GM19240 (cell line): ENCODE measurements around the gene ITGB1BP1.

Experiments used
- DNase-seq: peaks from one replicate; pipeline ENCODE4 v3.0.0; 2011; ENCODE audit warnings: low spot score; ENCODE audit not compliant: insufficient read length

Gene ITGB1BP1

GRCh38 chr2:9428965-9429577, 5.7 kb upstream of the ITGB1BP1 start:
- DNase-seq: no peak

- DNase-seq: no peak
Observed at GRCh38 chr2:9424447-9425164, 1.3 kb upstream of the ITGB1BP1 start.

GRCh38 chr2:9423922-9424272, 569 bp upstream of the ITGB1BP1 start:
- no peak for DNase-seq

GRCh38 chr2:9422321-9423099, 818 bp downstream of the ITGB1BP1 start:
- DNase-seq: peak; percentile 23

GRCh38 chr2:9420495-9420894, 2.8 kb downstream of the ITGB1BP1 start:
- DNase-seq: no peak

GRCh38 chr2:9419541-9419940, 3.8 kb downstream of the ITGB1BP1 start:
- no peak for DNase-seq

GRCh38 chr2:9418746-9419145, 4.6 kb downstream of the ITGB1BP1 start:
- no peak for DNase-seq

GRCh38 chr2:9417725-9418124, 5.6 kb downstream of the ITGB1BP1 start:
- no peak for DNase-seq

GRCh38 chr2:9416962-9417316, 6.4 kb downstream of the ITGB1BP1 start:
- no peak for DNase-seq

- no peak for DNase-seq
Observed at GRCh38 chr2:9416267-9416961, 6.9 kb downstream of the ITGB1BP1 start.

- no peak for DNase-seq
Observed at GRCh38 chr2:9415516-9416169, 7.7 kb downstream of the ITGB1BP1 start.

GRCh38 chr2:9412781-9413180, 10.5 kb downstream of the ITGB1BP1 start:
- no peak for DNase-seq

- DNase-seq: no peak
Observed at GRCh38 chr2:9410108-9410507, 13.2 kb downstream of the ITGB1BP1 start.

GRCh38 chr2:9408641-9409151, 14.6 kb downstream of the ITGB1BP1 start:
- no peak for DNase-seq

GRCh38 chr2:9407363-9407811, 15.9 kb downstream of the ITGB1BP1 start:
- DNase-seq: no peak

GRCh38 chr2:9406529-9407362, 16.6 kb downstream of the ITGB1BP1 start:
- DNase-seq: no peak

- DNase-seq: no peak
Observed at GRCh38 chr2:9405636-9406035, 17.7 kb downstream of the ITGB1BP1 start.

- DNase-seq: no peak
Observed at GRCh38 chr2:9404451-9404850, 18.9 kb downstream of the ITGB1BP1 start.

GRCh38 chr2:9403924-9404323, 19.4 kb downstream of the ITGB1BP1 start:
- DNase-seq: no peak

- DNase-seq: no peak
Observed at GRCh38 chr2:9401646-9402371, 21.5 kb downstream of the ITGB1BP1 start.
